ENCODE measurements around the gene CDK2.
A peak's percentile ranks its signal among the peaks of the same experiment; 100 is the strongest.

- TF ChIP-seq CTCF (IDR thresholded peaks at IDR 0.05): no peak
- TF ChIP-seq POLR2A (IDR thresholded peaks at IDR 0.05): no peak
- TF ChIP-seq POLR2AphosphoS5 (IDR thresholded peaks at IDR 0.05; ENCODE audit: insufficient read depth in 1 of 2, low read depth in 1 of 2): peak in 1 of 2 donors; percentile 64
Measured at GRCh38 chr12:55931780-55932550, 34.7 kb upstream of the CDK2 start.
